HG02973 (cell line): Measurements from ENCODE around the gene MPP7.

Source experiments
- ATAC-seq: cut with Tn5 transposase; IDR thresholded peaks from one replicate; pipeline ENCODE4 v1.9.1; 2021; ENCODE audit warnings: moderate library complexity; ENCODE audit not compliant: unreplicated experiment

The MPP7 gene

GRCh38 chr10:28273343-28273742 is 29.5 kb downstream of the MPP7 start:
- no peak for ATAC-seq

- ATAC-seq: no peak
Measured at GRCh38 chr10:28269842-28270456, 32.9 kb downstream of the MPP7 start.

- ATAC-seq: no peak
Measured at GRCh38 chr10:28266449-28267224, 36.2 kb downstream of the MPP7 start.

- ATAC-seq: no peak
Measured at GRCh38 chr10:28263136-28263857, 39.6 kb downstream of the MPP7 start.

- ATAC-seq: no peak
Measured at GRCh38 chr10:28256776-28257175, 46.1 kb downstream of the MPP7 start.

GRCh38 chr10:28254290-28254985 is 48.4 kb downstream of the MPP7 start:
- ATAC-seq: no peak

GRCh38 chr10:28253169-28253785 is 49.6 kb downstream of the MPP7 start:
- no peak for ATAC-seq
